ENCODE data around the gene KRTAP9-3. TPM values are rescaled to one million over a fixed set of nuclear protein-coding genes. Genes with fewer than 3 reads are reported as not detected.

Gene KRTAP9-3
- total and polyA plus RNA-seq, 2 donors (not counting 3 experiments of a cell fraction or from before 2014, with no cell fraction given) = not detected

DNA sequence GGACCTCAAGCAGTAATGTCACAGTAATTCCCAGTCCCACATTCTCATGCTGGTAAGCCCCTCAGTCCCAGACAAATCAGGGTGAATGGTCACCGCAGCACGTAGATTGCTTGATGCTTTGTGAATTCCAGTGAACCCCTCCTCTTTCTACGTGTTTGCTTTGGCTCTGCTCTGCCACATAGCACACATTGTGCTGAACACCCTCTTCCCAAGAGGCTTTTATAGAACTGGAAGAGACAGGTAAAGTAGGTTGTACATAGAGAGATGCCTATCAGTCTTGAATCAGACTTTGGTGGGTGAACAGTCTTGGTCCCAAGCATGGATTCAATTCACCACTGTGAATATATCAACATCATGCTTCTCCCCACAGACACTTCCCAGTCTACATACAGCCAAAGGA is 32.4 kb downstream of the KRTAP9-3 start:
- dilution Hi-C loops (cut with MboI; ENCODE audit: extremely low pct_ligation_motif_present, low sequenced_read_pairs) = no loop called here
- Histone ChIP-seq H4K20me1 (replicated peaks; ENCODE audit: control insufficient read depth, extremely low read depth, insufficient read depth, low read length) (no peaks in the 10 kb centered on the region), H3K79me2 (ENCODE audit: control insufficient read depth, insufficient read depth, low read length) (no peaks in the 10 kb centered on the region), H3K4me3 (replicated peaks in 1 of 3; ENCODE audit: insufficient read depth in 1 of 3, low read depth in 1 of 3, low read length in 3 of 3) (no peak overlapping the region), H3K4me1 (ENCODE audit: control insufficient read depth, extremely low read depth, insufficient read depth, low read length) (no peaks in the 10 kb centered on the region), H3K9ac (replicated peaks; ENCODE audit: extremely low read depth, insufficient read depth, low read length) (no peak overlapping the region), H3K27me3 (ENCODE audit: control insufficient read depth in 2 of 2, insufficient read depth in 2 of 2, low read length in 2 of 2) (no peaks in the 10 kb centered on the region), H3K9me1 (replicated peaks; ENCODE audit: control insufficient read depth, extremely low read depth, insufficient read depth, low read length) (no peaks in the 10 kb centered on the region), H3K27ac (ENCODE audit: insufficient read depth, low read depth, low read length) (no peak overlapping the region), H3K4me2 (ENCODE audit: insufficient read depth, low read length) (no peak overlapping the region), H3K9me3 (replicated peaks; ENCODE audit: control insufficient read depth, insufficient read depth, low read length) (no peaks in the 10 kb centered on the region), H2AFZ (ENCODE audit: low read depth, low read length) (no peak overlapping the region), H3K36me3 (ENCODE audit: control insufficient read depth in 2 of 2, extremely low read depth in 1 of 2, insufficient read depth in 2 of 2, low read length in 2 of 2) (no peaks in the 10 kb centered on the region)
- FAIRE-seq = no peak
- CTCF ChIA-PET = interaction anchor here (1.5 kb wide), 1 partner anchor 12 kb away, joined by 6 read pairs; no protein-coding TSS in a partner anchor
- DNase-seq (ENCODE audit: low read depth, low spot score) = peak; percentile 0
- TF ChIP-seq POLR2AphosphoS5 (IDR thresholded peaks at IDR 0.05; ENCODE audit: insufficient read depth, low read depth, low read length) = no peak
- TF ChIP-seq FOS (IDR thresholded peaks at IDR 0.05; ENCODE audit: borderline replicate concordance, insufficient read depth, low read length) = no peak
- TF ChIP-seq EZH2 (IDR thresholded peaks at IDR 0.05; ENCODE audit: borderline replicate concordance, low read depth, low read length, severe bottlenecking) = no peak
- no peak for TF ChIP-seq GATA2 (IDR thresholded peaks at IDR 0.05; ENCODE audit: insufficient read depth, insufficient read length, low read depth, low read length)
- TF ChIP-seq MYC (IDR thresholded peaks at IDR 0.05; ENCODE audit: low read depth, low read length) = no peak
- TF ChIP-seq JUN (IDR thresholded peaks at IDR 0.05; ENCODE audit: borderline replicate concordance, insufficient read depth, insufficient read length, low read depth) = no peak
- TF ChIP-seq, protein P1, sequence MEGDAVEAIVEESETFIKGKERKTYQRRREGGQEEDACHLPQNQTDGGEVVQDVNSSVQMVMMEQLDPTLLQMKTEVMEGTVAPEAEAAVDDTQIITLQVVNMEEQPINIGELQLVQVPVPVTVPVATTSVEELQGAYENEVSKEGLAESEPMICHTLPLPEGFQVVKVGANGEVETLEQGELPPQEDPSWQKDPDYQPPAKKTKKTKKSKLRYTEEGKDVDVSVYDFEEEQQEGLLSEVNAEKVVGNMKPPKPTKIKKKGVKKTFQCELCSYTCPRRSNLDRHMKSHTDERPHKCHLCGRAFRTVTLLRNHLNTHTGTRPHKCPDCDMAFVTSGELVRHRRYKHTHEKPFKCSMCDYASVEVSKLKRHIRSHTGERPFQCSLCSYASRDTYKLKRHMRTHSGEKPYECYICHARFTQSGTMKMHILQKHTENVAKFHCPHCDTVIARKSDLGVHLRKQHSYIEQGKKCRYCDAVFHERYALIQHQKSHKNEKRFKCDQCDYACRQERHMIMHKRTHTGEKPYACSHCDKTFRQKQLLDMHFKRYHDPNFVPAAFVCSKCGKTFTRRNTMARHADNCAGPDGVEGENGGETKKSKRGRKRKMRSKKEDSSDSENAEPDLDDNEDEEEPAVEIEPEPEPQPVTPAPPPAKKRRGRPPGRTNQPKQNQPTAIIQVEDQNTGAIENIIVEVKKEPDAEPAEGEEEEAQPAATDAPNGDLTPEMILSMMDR (IDR thresholded peaks at IDR 0.05; ENCODE audit: extremely low read depth in 1 of 2, insufficient read depth in 1 of 2, low read depth in 1 of 2, low read length in 2 of 2) = no peak
- TF ChIP-seq, protein P2, sequence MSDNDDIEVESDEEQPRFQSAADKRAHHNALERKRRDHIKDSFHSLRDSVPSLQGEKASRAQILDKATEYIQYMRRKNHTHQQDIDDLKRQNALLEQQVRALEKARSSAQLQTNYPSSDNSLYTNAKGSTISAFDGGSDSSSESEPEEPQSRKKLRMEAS (IDR thresholded peaks at IDR 0.05; ENCODE audit: insufficient read depth, insufficient read length) = no peak
- no peak for TF ChIP-seq POLR2A (IDR thresholded peaks at IDR 0.05; ENCODE audit: low read depth, low read length)
- no TSS peak for BruUV-seq (replicated peaks)
- POLR2A ChIA-PET = no interaction called here
- intact Hi-C loops (cut with micrococcal nuclease) = no loop called here
